Nephron progenitor cell (in vitro differentiated cells): ENCODE data around the gene CEP57L1.

ENCODE experiments used
- DNase-seq: peaks from one replicate; pipeline ENCODE4 v3.0.0; 2021
- H3K27ac Mint-ChIP-seq: 2 replicates; pipeline ENCODE4 v1.8.0; 2021; ENCODE audit warnings: mild to moderate bottlenecking, moderate library complexity, mixed read lengths
- H3K27me3 Mint-ChIP-seq: 2 replicates; pipeline ENCODE4 v1.8.0; 2021; ENCODE audit warnings: mild to moderate bottlenecking, low read depth, mixed read lengths; ENCODE audit not compliant: poor library complexity
- H3K36me3 Mint-ChIP-seq: 2 replicates; pipeline ENCODE4 v1.8.0; 2021; ENCODE audit warnings: low read depth, mixed read lengths
- H3K4me1 Mint-ChIP-seq: 2 replicates; pipeline ENCODE4 v1.8.0; 2021; ENCODE audit warnings: mixed read lengths
- H3K4me3 Mint-ChIP-seq: 2 replicates; pipeline ENCODE4 v1.8.0; 2021; ENCODE audit warnings: mild to moderate bottlenecking, moderate library complexity, mixed read lengths
- H3K9me3 Mint-ChIP-seq: 2 replicates; pipeline ENCODE4 v1.8.0; 2021; ENCODE audit warnings: mild to moderate bottlenecking, moderate library complexity, mixed read lengths
- CTCF ChIP-seq: fragments of 200-600 bp; sonication (generic); IDR thresholded peaks from 2 replicates; pipeline ENCODE4 v1.5.0; 2021; ENCODE audit warnings: antibody characterized with exemption

CEP57L1 gene

GRCh38 chr6:109051301-109052017 lies 43.8 kb upstream of the CEP57L1 start:
- Mint-ChIP-seq H3K4me1 (peaks cover 53% of the 10 kb centered on the region), H3K4me3 (no peak overlapping the region), H3K27ac (peak overlapping the region; percentile 35), H3K36me3 (peaks cover 16% of the 10 kb centered on the region), H3K27me3 (no peaks in the 10 kb centered on the region), H3K9me3 (peaks cover 15% of the 10 kb centered on the region)
- TF ChIP-seq CTCF, result no peak
- no peak for DNase-seq

GRCh38 chr6:109052018-109052651 lies 43.2 kb upstream of the CEP57L1 start:
- H3K36me3 Mint-ChIP-seq, result peaks cover 16% of the 10 kb centered on the region

GRCh38 chr6:109052852-109053251 lies 42.5 kb upstream of the CEP57L1 start:
- Mint-ChIP-seq H3K27me3 (no peaks in the 10 kb centered on the region), H3K9me3 (peaks cover 15% of the 10 kb centered on the region), H3K4me3 (no peak overlapping the region), H3K4me1 (peaks cover 53% of the 10 kb centered on the region), H3K36me3 (peaks cover 16% of the 10 kb centered on the region), H3K27ac (peak overlapping the region; percentile 44)
- no peak for DNase-seq
- TF ChIP-seq CTCF, result no peak

More at GRCh38 chr6:109052018-109052651, 43.2 kb upstream of the CEP57L1 start:
- no peak for DNase-seq
- Mint-ChIP-seq H3K4me1 (peaks cover 53% of the 10 kb centered on the region), H3K9me3 (peaks cover 15% of the 10 kb centered on the region), H3K4me3 (no peak overlapping the region), H3K27me3 (no peaks in the 10 kb centered on the region), H3K27ac (no peak overlapping the region)
- TF ChIP-seq CTCF, result no peak

- H3K36me3 Mint-ChIP-seq, result peaks cover 11% of the 10 kb centered on the region
- peak; percentile 24 for DNase-seq
- peaks cover 10% of the 10 kb centered on the region for H3K9me3 Mint-ChIP-seq
- no peak for TF ChIP-seq CTCF
- peak overlapping the region; percentile 19 for H3K4me3 Mint-ChIP-seq
- H3K4me1 Mint-ChIP-seq, result peaks cover 53% of the 10 kb centered on the region
- H3K27me3 Mint-ChIP-seq, result no peaks in the 10 kb centered on the region
- no peak overlapping the region for H3K27ac Mint-ChIP-seq
Measured at GRCh38 chr6:109053336-109053735, 42.0 kb upstream of the CEP57L1 start.

GRCh38 chr6:109055771-109056235 lies 39.5 kb upstream of the CEP57L1 start:
- Mint-ChIP-seq H3K27ac (no peak overlapping the region), H3K36me3 (no peaks in the 10 kb centered on the region), H3K27me3 (peaks cover 3% of the 10 kb centered on the region), H3K9me3 (no peaks in the 10 kb centered on the region), H3K4me3 (no peak overlapping the region), H3K4me1 (peaks cover 38% of the 10 kb centered on the region)
- no peak for DNase-seq
- TF ChIP-seq CTCF, result no peak
